ENCODE data around the gene NOXO1.

The NOXO1 gene

GRCh38 chr16:2008631-2009163 is 27.4 kb upstream of the NOXO1 start:
- Histone ChIP-seq H3K4me2 (ENCODE audit: low read length) (peak overlapping the region; percentile 96), H3K4me3 (ENCODE audit: low read depth, low read length) (peak overlapping the region; percentile 69), H3K9me3 (ENCODE audit: control insufficient read depth, low read length) (no peaks in the 10 kb centered on the region), H3K4me1 (peaks cover 10% of the 10 kb centered on the region), H3K79me2 (peaks cover 44% of the 10 kb centered on the region), H3K9ac (peak overlapping the region; percentile 61), H3K27me3 (ENCODE audit: control insufficient read depth, insufficient read depth, low read length) (no peaks in the 10 kb centered on the region), H2AFZ (peak overlapping the region; percentile 15), H3K36me3 (ENCODE audit: control insufficient read depth, insufficient read depth, low read length) (no peaks in the 10 kb centered on the region), H3K27ac (peak overlapping the region; percentile 22)
- no peak for TF ChIP-seq CTCF (IDR thresholded peaks at IDR 0.05)

- no peak overlapping the region for H3K27ac ChIP-seq
Observed at GRCh38 chr16:2008009-2008526, 26.8 kb upstream of the NOXO1 start.

GRCh38 chr16:2007081-2007836 is 26.0 kb upstream of the NOXO1 start:
- Histone ChIP-seq H3K9ac (no peak overlapping the region), H3K4me3 (ENCODE audit: low read depth, low read length) (no peak overlapping the region)

More at GRCh38 chr16:2008009-2008526, 26.8 kb upstream of the NOXO1 start:
- peak overlapping the region; percentile 69 for H3K4me3 ChIP-seq (ENCODE audit: low read depth, low read length)
- no peaks in the 10 kb centered on the region for H3K27me3 ChIP-seq (ENCODE audit: control insufficient read depth, insufficient read depth, low read length)
- peak overlapping the region; percentile 96 for H3K4me2 ChIP-seq (ENCODE audit: low read length)
- H3K4me1 ChIP-seq: peaks cover 10% of the 10 kb centered on the region
- H2AFZ ChIP-seq: no peak overlapping the region
- H3K79me2 ChIP-seq: peaks cover 51% of the 10 kb centered on the region
- TF ChIP-seq CTCF (IDR thresholded peaks at IDR 0.05): no peak
- no peak overlapping the region for H3K9ac ChIP-seq
- no peaks in the 10 kb centered on the region for H3K36me3 ChIP-seq (ENCODE audit: control insufficient read depth, insufficient read depth, low read length)
- no peaks in the 10 kb centered on the region for H3K9me3 ChIP-seq (ENCODE audit: control insufficient read depth, low read length)

GRCh38 chr16:2006317-2006716 is 25.0 kb upstream of the NOXO1 start:
- Histone ChIP-seq H3K9ac (no peak overlapping the region), H3K27ac (no peak overlapping the region), H3K4me1 (peaks cover 10% of the 10 kb centered on the region), H3K79me2 (peaks cover 53% of the 10 kb centered on the region), H2AFZ (no peak overlapping the region), H3K9me3 (ENCODE audit: control insufficient read depth, low read length) (no peaks in the 10 kb centered on the region), H3K36me3 (ENCODE audit: control insufficient read depth, insufficient read depth, low read length) (no peaks in the 10 kb centered on the region), H3K4me2 (ENCODE audit: low read length) (no peak overlapping the region), H3K4me3 (ENCODE audit: low read depth, low read length) (no peak overlapping the region), H3K27me3 (ENCODE audit: control insufficient read depth, insufficient read depth, low read length) (no peaks in the 10 kb centered on the region)
- no peak for TF ChIP-seq CTCF (IDR thresholded peaks at IDR 0.05)

More at GRCh38 chr16:2007081-2007836, 26.0 kb upstream of the NOXO1 start:
- Histone ChIP-seq H3K79me2 (peaks cover 53% of the 10 kb centered on the region), H2AFZ (no peak overlapping the region), H3K4me2 (ENCODE audit: low read length) (no peak overlapping the region), H3K36me3 (ENCODE audit: control insufficient read depth, insufficient read depth, low read length) (no peaks in the 10 kb centered on the region), H3K9me3 (ENCODE audit: control insufficient read depth, low read length) (no peaks in the 10 kb centered on the region), H3K27ac (no peak overlapping the region), H3K27me3 (ENCODE audit: control insufficient read depth, insufficient read depth, low read length) (no peaks in the 10 kb centered on the region), H3K4me1 (peaks cover 10% of the 10 kb centered on the region)
- no peak for TF ChIP-seq CTCF (IDR thresholded peaks at IDR 0.05)
